GM12874 (cell line): ENCODE measurements around the gene TASP1.

Experiments used
- CTCF ChIP-seq: IDR thresholded peaks from 2 replicates; pipeline ENCODE4 v1.5.1; 2011; ENCODE audit warnings: low read depth, mild to moderate bottlenecking, control low read depth, low read length, moderate library complexity; ENCODE audit not compliant: insufficient read depth

TASP1 gene

GRCh38 chr20:13571662-13572061 is 67.1 kb downstream of the TASP1 start:
- TF ChIP-seq CTCF, result no peak

- no peak for TF ChIP-seq CTCF
Measured at GRCh38 chr20:13567663-13568062, 71.1 kb downstream of the TASP1 start.

GRCh38 chr20:13563854-13564253 is 74.9 kb downstream of the TASP1 start:
- no peak for TF ChIP-seq CTCF

GRCh38 chr20:13554706-13555105 is 84.0 kb downstream of the TASP1 start:
- no peak for TF ChIP-seq CTCF

GRCh38 chr20:13554076-13554475 is 84.7 kb downstream of the TASP1 start:
- no peak for TF ChIP-seq CTCF

- no peak for TF ChIP-seq CTCF
Measured at GRCh38 chr20:13552061-13552460, 86.7 kb downstream of the TASP1 start.

GRCh38 chr20:13549451-13549850 is 89.3 kb downstream of the TASP1 start:
- no peak for TF ChIP-seq CTCF
